Measurements from ENCODE around the gene TCF15.

DNA sequence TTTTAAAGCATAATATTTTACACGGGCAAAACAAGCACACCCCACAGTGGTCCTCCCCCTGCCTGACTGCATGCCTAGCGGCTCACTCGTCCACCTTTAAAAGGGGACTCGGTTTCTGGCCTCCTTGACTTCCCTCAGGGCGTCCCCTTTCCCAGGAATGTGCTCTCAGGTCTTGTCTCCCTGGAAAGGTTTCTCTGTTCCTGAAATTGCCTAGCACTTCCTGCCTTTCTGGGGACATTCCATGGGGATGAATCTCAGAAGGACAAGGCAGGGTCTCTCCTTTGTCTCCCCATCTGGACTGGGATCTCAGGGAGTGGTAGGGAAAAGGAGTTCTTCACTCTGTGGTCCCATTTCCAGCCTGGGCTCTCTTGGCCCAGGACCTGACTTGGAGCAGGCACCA is 4.9 kb downstream of the TCF15 start:
- TF ChIP-seq, protein P1, sequence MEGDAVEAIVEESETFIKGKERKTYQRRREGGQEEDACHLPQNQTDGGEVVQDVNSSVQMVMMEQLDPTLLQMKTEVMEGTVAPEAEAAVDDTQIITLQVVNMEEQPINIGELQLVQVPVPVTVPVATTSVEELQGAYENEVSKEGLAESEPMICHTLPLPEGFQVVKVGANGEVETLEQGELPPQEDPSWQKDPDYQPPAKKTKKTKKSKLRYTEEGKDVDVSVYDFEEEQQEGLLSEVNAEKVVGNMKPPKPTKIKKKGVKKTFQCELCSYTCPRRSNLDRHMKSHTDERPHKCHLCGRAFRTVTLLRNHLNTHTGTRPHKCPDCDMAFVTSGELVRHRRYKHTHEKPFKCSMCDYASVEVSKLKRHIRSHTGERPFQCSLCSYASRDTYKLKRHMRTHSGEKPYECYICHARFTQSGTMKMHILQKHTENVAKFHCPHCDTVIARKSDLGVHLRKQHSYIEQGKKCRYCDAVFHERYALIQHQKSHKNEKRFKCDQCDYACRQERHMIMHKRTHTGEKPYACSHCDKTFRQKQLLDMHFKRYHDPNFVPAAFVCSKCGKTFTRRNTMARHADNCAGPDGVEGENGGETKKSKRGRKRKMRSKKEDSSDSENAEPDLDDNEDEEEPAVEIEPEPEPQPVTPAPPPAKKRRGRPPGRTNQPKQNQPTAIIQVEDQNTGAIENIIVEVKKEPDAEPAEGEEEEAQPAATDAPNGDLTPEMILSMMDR (IDR thresholded peaks at IDR 0.05): no peak
- TF ChIP-seq POLR2A (IDR thresholded peaks at IDR 0.05; ENCODE audit: low read depth) (no peak), POLR2AphosphoS5 (IDR thresholded peaks at IDR 0.05) (no peak)

All from esophagus muscularis mucosa (tissue), 3 donors.